ENCODE results near the gene IL16. TPM values are rescaled to one million over a fixed set of nuclear protein-coding genes. Genes with fewer than 3 reads are reported as not detected.

IL16 gene
- total RNA-seq, 1 donor from 2014 or later = 8.5 TPM

- H3K27me3 ChIP-seq = no peaks in the 10 kb centered on the region
- intact Hi-C loops (cut with DNase I) = loop anchor here (10.0 kb wide), 1 partner anchor 159 kb away; no protein-coding TSS in a partner anchor
- H3K27ac ChIP-seq = no peak overlapping the region
- no peaks in the 10 kb centered on the region for H3K36me3 ChIP-seq
- H3K4me1 ChIP-seq = peaks cover 0 to 5% of the 10 kb centered on the region in 2 donors
- no peak for TF ChIP-seq CTCF (IDR thresholded peaks at IDR 0.05)
- no peak overlapping the region for H3K4me3 ChIP-seq
- no peaks in the 10 kb centered on the region for H3K9me3 ChIP-seq
- no peak for DNase-seq (ENCODE audit: low spot score in 2 of 2)
Observed at GRCh38 chr15:81263477-81263876, 66.8 kb downstream of the IL16 start.

- peaks cover 0 to 5% of the 10 kb centered on the region in 2 donors for H3K4me1 ChIP-seq
- intact Hi-C loops (cut with DNase I) = loop anchor here (10.0 kb wide), 1 partner anchor 159 kb away; no protein-coding TSS in a partner anchor
Observed at GRCh38 chr15:81264072-81264857, 67.6 kb downstream of the IL16 start.

GRCh38 chr15:81265256-81265943, 68.7 kb downstream of the IL16 start:
- DNase-seq (ENCODE audit: low spot score in 2 of 2) = no peak
- Histone ChIP-seq H3K4me1 (peaks cover 0 to 5% of the 10 kb centered on the region in 2 donors), H3K9me3 (no peaks in the 10 kb centered on the region), H3K27ac (no peak overlapping the region), H3K27me3 (no peaks in the 10 kb centered on the region), H3K4me3 (peak overlapping the region in 1 of 2 donors; percentile 1), H3K36me3 (no peaks in the 10 kb centered on the region)
- no peak for TF ChIP-seq CTCF (IDR thresholded peaks at IDR 0.05)
- intact Hi-C loops (cut with DNase I) = loop anchor here (5.0 to 10.0 kb wide), 2 partner anchors 161 to 278 kb away; partner anchors contain the start of gene MESD

More at GRCh38 chr15:81264072-81264857, 67.6 kb downstream of the IL16 start:
- H3K9me3 ChIP-seq = no peaks in the 10 kb centered on the region
- no peak for DNase-seq (ENCODE audit: low spot score in 2 of 2)
- no peaks in the 10 kb centered on the region for H3K36me3 ChIP-seq
- TF ChIP-seq CTCF (IDR thresholded peaks at IDR 0.05) = no peak
- no peak overlapping the region for H3K4me3 ChIP-seq
- no peaks in the 10 kb centered on the region for H3K27me3 ChIP-seq
- no peak overlapping the region for H3K27ac ChIP-seq

- intact Hi-C loops (cut with DNase I) = loop anchor here (2.0 to 10.0 kb wide), 3 partner anchors 111 to 279 kb away; partner anchors contain the start of gene MESD
- Histone ChIP-seq H3K27me3 (no peaks in the 10 kb centered on the region), H3K4me1 (peaks cover 0 to 5% of the 10 kb centered on the region in 2 donors), H3K4me3 (peak overlapping the region; percentile 1 to 18), H3K9me3 (no peaks in the 10 kb centered on the region), H3K36me3 (no peaks in the 10 kb centered on the region), H3K27ac (no peak overlapping the region)
- peak; percentile 68 to 89 (median 81) for TF ChIP-seq CTCF (IDR thresholded peaks at IDR 0.05)
- DNase-seq (ENCODE audit: low spot score in 2 of 2) = peak; percentile 38 to 85
Observed at GRCh38 chr15:81265944-81266775, 69.5 kb downstream of the IL16 start.

- Histone ChIP-seq H3K4me1 (peaks cover 0 to 5% of the 10 kb centered on the region in 2 donors), H3K36me3 (no peaks in the 10 kb centered on the region), H3K9me3 (no peaks in the 10 kb centered on the region), H3K27ac (no peak overlapping the region), H3K27me3 (no peaks in the 10 kb centered on the region), H3K4me3 (no peak overlapping the region)
- intact Hi-C loops (cut with DNase I) = loop anchor here (5.0 to 10.0 kb wide), 2 partner anchors 164 to 281 kb away; partner anchors contain the start of gene MESD
- TF ChIP-seq CTCF (IDR thresholded peaks at IDR 0.05) = no peak
- no peak for DNase-seq (ENCODE audit: low spot score in 2 of 2)
Observed at GRCh38 chr15:81268340-81268739, 71.7 kb downstream of the IL16 start.
